Activated B cell treated with CpG ODN at 0.5 μM for 24 hours (primary cell): ENCODE data around the gene MRGPRD. TPM values are rescaled to one million over a fixed set of nuclear protein-coding genes. Genes with fewer than 3 reads are reported as not detected.

Source experiments
- ATAC-seq: fragments of 200-7000 bp; cut with Tn5 transposase; one replicate; pipeline ENCODE4 v1.10.0; 2021; ENCODE audit warnings: low read depth, mild to moderate bottlenecking, moderate library complexity
- CTCF ChIA-PET: fragments of 350-600 bp; sonication (Branson Sonifier 250); formaldehyde crosslinking; loops from one replicate; lab custom pipeline; 2021; ENCODE audit warnings: antibody characterized with exemption; lab: Charles Lee
- POLR2A ChIA-PET: fragments of 350-600 bp; sonication (Branson Sonifier 250); formaldehyde crosslinking; loops from one replicate; lab custom pipeline; 2021; ENCODE audit warnings: antibody characterized with exemption; lab: Charles Lee
- DNase-seq: peaks from one replicate; pipeline ENCODE4 v3.0.0; 2022
- H3K27ac Mint-ChIP-seq: one replicate; pipeline ENCODE4 v1.8.0; 2020; ENCODE audit warnings: mixed read lengths
- H3K27me3 Mint-ChIP-seq: one replicate; pipeline ENCODE4 v1.8.0; 2021; ENCODE audit warnings: mixed read lengths
- H3K36me3 Mint-ChIP-seq: one replicate; pipeline ENCODE4 v1.8.0; 2021; ENCODE audit warnings: low read depth, mixed read lengths
- H3K4me1 Mint-ChIP-seq: one replicate; pipeline ENCODE4 v1.8.0; 2021; ENCODE audit warnings: mixed read lengths
- H3K4me3 Mint-ChIP-seq: one replicate; pipeline ENCODE4 v1.8.0; 2020; ENCODE audit warnings: mild to moderate bottlenecking, mixed read lengths
- H3K9me3 Mint-ChIP-seq: one replicate; pipeline ENCODE4 v1.8.0; 2020; ENCODE audit warnings: mixed read lengths
- intact Hi-C: fragments of 100-400 bp; cut with micrococcal nuclease; formaldehyde crosslinking; loops from one replicate; pipeline ENCODE4 v1.15.1; 2024
- total RNA-seq: library from RNA; stranded (reverse); gene quantifications from 2 replicates; pipeline ENCODE4 v1.2.3, GENCODE V29; 2022
- TF ChIP-seq, protein P1 (sequence below): fragments of 200-600 bp; IDR thresholded peaks from one replicate; pipeline ENCODE4 v1.8.0; 2022; ENCODE audit warnings: antibody characterized with exemption, mild to moderate bottlenecking

The MRGPRD gene
- total RNA-seq, 1 donor from 2014 or later, result not detected

- intact Hi-C loops, result no loop called here
- ATAC-seq (no peak), DNase-seq (no peak)
- Mint-ChIP-seq H3K36me3 (peaks cover 56% of the 10 kb centered on the region), H3K4me3 (no peak overlapping the region), H3K9me3 (no peaks in the 10 kb centered on the region), H3K27me3 (no peaks in the 10 kb centered on the region), H3K27ac (no peak overlapping the region), H3K4me1 (no peaks in the 10 kb centered on the region)
- POLR2A ChIA-PET, result interaction anchor here (0.6 kb wide), 1 partner anchor 10 kb away, joined by 5 read pairs; no protein-coding TSS in a partner anchor
- CTCF ChIA-PET, result no interaction called here
- TF ChIP-seq, protein P1, sequence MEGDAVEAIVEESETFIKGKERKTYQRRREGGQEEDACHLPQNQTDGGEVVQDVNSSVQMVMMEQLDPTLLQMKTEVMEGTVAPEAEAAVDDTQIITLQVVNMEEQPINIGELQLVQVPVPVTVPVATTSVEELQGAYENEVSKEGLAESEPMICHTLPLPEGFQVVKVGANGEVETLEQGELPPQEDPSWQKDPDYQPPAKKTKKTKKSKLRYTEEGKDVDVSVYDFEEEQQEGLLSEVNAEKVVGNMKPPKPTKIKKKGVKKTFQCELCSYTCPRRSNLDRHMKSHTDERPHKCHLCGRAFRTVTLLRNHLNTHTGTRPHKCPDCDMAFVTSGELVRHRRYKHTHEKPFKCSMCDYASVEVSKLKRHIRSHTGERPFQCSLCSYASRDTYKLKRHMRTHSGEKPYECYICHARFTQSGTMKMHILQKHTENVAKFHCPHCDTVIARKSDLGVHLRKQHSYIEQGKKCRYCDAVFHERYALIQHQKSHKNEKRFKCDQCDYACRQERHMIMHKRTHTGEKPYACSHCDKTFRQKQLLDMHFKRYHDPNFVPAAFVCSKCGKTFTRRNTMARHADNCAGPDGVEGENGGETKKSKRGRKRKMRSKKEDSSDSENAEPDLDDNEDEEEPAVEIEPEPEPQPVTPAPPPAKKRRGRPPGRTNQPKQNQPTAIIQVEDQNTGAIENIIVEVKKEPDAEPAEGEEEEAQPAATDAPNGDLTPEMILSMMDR, result no peak
These were observed 45.0 kb downstream of the MRGPRD start for GRCh38 chr11:68935516-68936357.

GRCh38 chr11:68935066-68935465 is 45.7 kb downstream of the MRGPRD start:
- CTCF ChIA-PET, result no interaction called here
- no peak overlapping the region for H3K4me3 Mint-ChIP-seq
- POLR2A ChIA-PET, result interaction anchor here (0.6 kb wide), 1 partner anchor 10 kb away, joined by 5 read pairs; no protein-coding TSS in a partner anchor
- no peak overlapping the region for H3K27ac Mint-ChIP-seq
- peaks cover 57% of the 10 kb centered on the region for H3K36me3 Mint-ChIP-seq
- H3K9me3 Mint-ChIP-seq, result no peaks in the 10 kb centered on the region
- TF ChIP-seq, protein P1, result no peak
- DNase-seq, result no peak
- intact Hi-C loops, result no loop called here
- no peak for ATAC-seq
- H3K4me1 Mint-ChIP-seq, result no peaks in the 10 kb centered on the region
- H3K27me3 Mint-ChIP-seq, result no peaks in the 10 kb centered on the region

GRCh38 chr11:68934666-68935065 is 46.1 kb downstream of the MRGPRD start:
- H3K9me3 Mint-ChIP-seq, result no peaks in the 10 kb centered on the region
- ChIA-PET POLR2A (no interaction called here), CTCF (no interaction called here)
- no peak overlapping the region for H3K27ac Mint-ChIP-seq
- DNase-seq, result no peak
- no peaks in the 10 kb centered on the region for H3K4me1 Mint-ChIP-seq
- intact Hi-C loops, result no loop called here
- H3K36me3 Mint-ChIP-seq, result peaks cover 61% of the 10 kb centered on the region
- ATAC-seq, result no peak
- TF ChIP-seq, protein P1, result no peak
- no peak overlapping the region for H3K4me3 Mint-ChIP-seq
- no peaks in the 10 kb centered on the region for H3K27me3 Mint-ChIP-seq

GRCh38 chr11:68934321-68934645 is 46.5 kb downstream of the MRGPRD start:
- Mint-ChIP-seq H3K27me3 (no peaks in the 10 kb centered on the region), H3K4me1 (no peaks in the 10 kb centered on the region), H3K9me3 (no peaks in the 10 kb centered on the region), H3K27ac (no peak overlapping the region), H3K4me3 (no peak overlapping the region), H3K36me3 (peaks cover 65% of the 10 kb centered on the region)
- ATAC-seq (no peak), DNase-seq (no peak)
- TF ChIP-seq, protein P1, result no peak
- intact Hi-C loops, result no loop called here
- CTCF ChIA-PET, result no interaction called here
- POLR2A ChIA-PET, result no interaction called here

GRCh38 chr11:68933605-68934320 is 47.0 kb downstream of the MRGPRD start:
- ATAC-seq (no peak), DNase-seq (no peak)
- ChIA-PET POLR2A (no interaction called here), CTCF (no interaction called here)
- H3K36me3 Mint-ChIP-seq, result peaks cover 65% of the 10 kb centered on the region
- H3K4me1 Mint-ChIP-seq, result no peaks in the 10 kb centered on the region
- H3K9me3 Mint-ChIP-seq, result no peaks in the 10 kb centered on the region
- intact Hi-C loops, result no loop called here
- TF ChIP-seq, protein P1, result no peak
- H3K4me3 Mint-ChIP-seq, result no peak overlapping the region
- H3K27ac Mint-ChIP-seq, result no peak overlapping the region
- no peaks in the 10 kb centered on the region for H3K27me3 Mint-ChIP-seq
